HG02623 (cell line): ENCODE results near the gene ARSJ.
"Not testable (repeated sequence)": the region's sequence is repeated elsewhere in the genome, so short reads cannot be mapped to it uniquely, and the experiment has no call there.

Source experiments
- ATAC-seq: cut with Tn5 transposase; IDR thresholded peaks from one replicate; pipeline ENCODE4 v1.9.1; 2021; ENCODE audit warnings: moderate library complexity; ENCODE audit not compliant: unreplicated experiment

ARSJ gene

DNA sequence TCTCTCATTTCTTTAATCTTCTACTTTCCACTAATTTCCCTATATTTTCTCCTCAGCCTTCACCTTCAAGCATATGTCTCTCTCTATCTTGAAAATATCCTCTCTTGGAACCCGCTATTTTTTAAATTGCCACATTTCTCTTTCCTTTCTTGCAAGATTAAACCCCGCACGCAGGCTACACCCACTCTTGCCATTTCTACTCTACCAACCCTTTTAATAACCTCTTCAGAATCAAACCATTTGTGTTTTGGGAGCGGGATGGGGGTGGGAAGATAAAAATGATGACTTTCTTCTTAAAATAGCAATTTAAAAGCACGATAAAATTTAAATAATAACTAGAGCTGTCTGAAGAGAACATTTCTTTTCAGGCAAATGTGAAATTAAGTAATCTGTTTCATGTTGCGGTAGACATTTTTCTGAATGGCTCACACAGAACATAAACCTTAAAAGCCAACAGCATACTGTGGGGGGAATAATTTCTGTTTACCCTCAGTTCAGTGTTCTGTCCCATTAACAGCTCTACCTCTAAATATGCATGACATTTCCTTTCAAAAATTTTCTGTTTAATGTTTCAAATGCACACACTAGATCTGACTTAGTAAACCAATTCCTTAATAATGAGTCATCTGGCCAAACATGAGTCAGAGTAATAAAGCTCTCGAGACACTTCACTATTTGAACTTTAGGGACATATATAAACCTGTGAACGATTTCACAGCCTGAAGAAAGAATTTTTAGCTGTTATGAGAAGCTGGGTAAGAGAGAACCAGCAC is 20.5 kb downstream of the ARSJ start:
- no peak for ATAC-seq

DNA sequence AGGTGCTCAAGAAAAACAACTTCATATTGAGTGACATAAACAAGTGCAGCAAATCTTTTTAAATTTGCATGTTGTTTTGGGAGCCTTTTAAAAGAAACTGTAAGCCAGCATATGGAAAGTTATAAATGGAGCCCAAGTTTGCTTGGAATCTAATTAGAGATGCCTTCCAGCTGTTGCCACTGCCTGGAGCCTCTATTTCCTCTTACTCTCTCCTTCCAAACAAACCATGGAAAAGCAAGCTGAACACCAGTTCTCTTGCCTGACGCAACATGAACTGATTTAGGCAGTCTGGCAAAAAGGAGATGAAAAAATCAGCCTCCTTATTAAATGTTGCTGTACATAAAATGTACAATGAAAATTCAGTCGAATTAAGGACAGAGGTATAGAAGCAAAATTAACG is 21.5 kb downstream of the ARSJ start:
- no peak for ATAC-seq

DNA sequence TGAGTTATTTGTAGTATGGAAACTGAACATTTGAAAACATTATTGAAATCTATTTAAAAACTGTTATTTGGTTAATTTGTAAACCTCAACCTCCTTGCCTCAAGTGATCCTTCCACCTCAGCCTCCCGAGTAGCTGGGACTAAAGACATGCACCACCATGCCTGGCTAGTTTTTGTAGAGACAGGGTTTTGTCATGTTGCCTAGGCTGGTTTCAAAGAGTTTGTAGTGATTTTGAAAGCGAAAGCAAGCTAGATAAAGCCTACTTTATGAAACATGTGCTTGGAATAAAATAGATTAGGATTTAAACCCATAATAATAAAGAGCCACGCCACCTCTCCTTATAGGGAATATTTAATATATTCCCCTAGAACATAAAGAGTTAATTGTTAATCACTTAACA is 23.5 kb downstream of the ARSJ start:
- ATAC-seq = no peak

DNA sequence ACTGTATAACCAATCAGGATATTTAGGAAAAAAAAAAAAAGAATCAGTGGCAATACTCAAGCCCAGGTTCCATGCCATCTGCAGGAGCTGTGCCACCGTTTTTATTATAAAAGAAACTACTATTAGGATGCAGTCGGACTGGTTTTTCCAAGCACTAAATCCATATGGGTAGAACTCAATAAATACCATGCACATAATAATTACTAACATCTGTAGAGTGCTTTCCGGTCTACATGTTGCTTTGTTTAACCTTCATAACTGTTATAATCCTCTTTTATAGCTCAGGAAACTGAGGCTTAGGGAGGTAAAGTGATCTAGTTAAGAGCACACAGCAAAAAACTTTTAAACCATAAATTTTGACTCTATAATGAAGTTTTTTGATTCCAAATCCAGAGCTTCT is 24.0 kb downstream of the ARSJ start:
- ATAC-seq = no peak

DNA sequence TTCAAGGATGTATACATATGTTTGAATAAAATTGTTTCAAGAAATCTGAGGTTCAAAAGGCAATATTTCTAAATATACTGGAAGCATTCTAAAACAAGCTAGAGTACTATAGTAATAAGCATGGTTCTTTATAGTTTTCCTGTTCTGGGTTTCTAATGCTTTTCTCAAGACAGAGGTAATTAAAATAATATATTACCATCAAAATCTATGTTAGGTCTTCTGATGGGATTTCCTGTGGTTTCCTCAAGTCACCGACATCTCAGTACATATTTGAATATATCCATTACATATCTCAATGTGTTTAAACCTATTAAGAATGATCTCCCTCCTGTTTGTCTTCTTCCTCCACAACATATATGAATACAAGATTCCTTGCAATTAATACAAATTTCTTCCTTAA is 25.6 kb downstream of the ARSJ start:
- no peak for ATAC-seq

DNA sequence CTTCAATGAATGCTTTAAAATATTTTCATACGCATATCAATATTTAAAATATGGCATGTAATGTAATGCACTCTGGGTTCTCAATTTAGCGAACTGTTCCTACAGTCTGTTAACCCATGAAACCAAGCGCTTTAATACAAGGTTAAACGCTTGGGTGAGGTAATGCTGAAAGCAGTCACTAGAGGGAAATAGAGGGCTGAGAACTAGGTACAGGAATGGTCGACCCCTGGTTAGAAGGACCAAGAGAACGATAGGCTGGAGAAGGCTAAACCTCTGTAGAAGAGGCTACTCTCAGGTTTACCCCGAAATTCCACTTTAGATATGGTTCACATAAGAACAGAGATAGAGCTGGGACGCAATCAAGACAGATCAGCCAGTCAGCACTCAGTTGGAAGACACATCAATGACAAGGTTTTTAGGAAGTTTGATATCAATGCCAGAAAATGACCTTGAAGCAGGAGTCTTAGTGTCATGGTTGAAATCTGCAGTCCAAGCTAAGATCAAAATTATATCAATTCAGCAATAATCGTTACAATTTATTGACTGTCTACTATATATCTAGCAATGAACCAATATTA is 26.9 kb downstream of the ARSJ start:
- peak; percentile 96 for ATAC-seq

DNA sequence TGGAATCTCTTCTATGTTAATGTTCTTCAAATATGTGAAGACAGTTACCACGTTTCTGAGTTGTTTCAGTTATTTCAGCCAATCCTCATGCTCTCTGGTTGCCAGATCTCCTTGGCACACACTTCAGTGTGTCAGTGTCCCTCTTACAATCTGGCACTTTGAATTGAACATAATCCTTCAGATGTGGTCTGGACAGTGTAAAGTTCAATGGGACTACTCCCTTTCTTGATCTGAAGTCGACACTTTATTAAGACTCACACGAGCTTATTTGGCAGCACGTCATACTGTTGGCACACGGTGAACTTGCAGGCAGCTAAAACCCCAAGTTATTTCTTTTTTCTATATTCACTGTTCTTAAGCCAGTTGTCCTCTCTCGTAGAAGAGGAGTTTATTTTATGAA is 28.2 kb downstream of the ARSJ start:
- no peak for ATAC-seq

DNA sequence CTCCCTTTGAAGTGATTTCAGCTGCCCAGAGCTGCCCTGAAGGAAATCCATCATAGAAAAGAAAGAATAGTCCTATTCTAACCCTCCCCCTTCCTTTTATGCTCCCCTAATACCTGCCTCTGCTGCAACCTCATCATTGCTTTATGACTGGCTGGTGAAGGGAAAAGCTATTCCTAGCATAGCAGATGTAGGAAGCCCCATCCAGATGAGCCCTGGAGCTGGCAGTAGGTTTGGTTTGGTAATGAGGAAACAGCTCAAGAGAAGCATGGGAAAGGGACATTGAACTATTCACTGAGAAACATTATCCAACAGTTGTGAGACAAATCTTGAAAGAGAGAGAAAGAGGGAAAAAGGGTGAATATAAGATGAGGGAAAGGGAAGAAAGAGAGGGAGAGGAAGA is 29.2 kb downstream of the ARSJ start:
- ATAC-seq = no peak

DNA sequence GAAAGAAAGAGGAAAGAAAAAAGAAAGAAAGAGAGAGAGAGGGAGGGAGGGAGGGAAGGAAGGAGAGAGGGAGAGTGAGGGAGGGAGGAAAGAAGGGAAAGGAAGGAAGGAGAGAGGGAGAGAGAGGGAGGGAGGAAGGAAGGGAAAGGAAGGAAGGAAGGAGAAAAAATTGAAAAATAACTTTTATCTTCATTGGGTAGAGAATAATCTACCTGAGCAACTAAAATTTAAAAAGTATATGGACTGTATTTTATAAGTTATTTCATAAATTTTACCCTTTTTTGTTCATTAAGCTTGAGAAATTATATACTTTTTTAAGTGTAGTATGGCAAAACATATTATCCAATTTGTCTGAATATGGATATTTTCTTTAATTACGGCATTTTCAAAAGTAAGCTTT is 32.0 kb downstream of the ARSJ start:
- ATAC-seq = no peak

DNA sequence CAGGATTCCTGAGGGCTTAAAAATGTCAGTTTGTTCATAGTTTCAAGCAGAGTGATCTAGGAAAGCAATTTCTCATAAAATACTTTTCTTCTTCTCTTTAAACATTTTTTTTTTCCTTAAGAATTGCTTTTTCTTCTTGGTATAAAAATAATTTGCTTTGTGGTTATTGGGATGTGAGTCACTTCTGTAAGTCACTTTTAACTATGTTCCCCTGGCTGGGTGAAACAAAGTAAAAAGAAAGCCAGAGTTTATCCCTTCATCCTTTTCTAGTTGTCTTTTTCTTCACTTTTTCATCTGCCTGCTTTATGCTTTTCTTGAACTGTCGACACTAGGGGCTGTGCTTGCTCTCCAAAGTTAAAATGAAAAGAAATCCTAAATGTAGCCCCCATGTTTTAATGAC is 33.5 kb downstream of the ARSJ start:
- no peak for ATAC-seq

DNA sequence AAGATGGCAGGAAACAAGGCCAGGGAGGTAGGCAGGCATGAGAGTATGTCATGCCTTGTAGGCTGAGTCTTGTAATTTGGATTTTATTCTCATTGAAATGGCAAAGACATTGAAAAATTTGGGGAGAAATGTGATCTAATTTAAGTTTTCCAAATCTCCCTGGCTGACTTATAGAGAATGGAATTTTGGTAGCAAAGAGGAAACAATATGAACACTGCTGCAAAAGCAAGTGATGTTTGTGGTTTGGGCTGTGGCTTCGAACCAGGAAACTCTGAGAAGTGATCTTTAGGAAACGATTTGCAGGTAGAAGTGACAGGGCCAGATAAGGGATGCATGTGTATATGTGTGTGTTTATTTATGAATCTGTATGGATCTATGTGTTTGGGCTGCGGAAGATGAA is 35.6 kb downstream of the ARSJ start:
- no peak for ATAC-seq

DNA sequence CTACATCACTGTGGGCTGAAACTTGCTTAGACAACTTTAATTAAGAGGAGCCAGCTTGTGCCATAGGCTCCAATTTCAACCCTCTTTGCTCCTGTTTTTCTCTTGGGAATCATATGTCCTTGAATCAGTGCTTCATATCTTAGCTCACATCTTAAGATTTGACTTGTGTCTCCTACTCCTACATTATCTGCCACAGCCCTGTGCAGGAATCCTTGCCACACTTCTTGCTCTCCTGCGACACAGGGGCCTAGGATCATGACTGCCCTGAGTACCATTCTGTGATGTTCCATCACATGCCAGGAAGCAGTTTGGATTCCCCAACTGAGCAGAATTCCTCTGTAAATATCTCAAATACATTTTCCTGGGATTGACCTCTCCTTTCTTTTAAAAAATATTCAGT is 36.4 kb downstream of the ARSJ start:
- no peak for ATAC-seq

DNA sequence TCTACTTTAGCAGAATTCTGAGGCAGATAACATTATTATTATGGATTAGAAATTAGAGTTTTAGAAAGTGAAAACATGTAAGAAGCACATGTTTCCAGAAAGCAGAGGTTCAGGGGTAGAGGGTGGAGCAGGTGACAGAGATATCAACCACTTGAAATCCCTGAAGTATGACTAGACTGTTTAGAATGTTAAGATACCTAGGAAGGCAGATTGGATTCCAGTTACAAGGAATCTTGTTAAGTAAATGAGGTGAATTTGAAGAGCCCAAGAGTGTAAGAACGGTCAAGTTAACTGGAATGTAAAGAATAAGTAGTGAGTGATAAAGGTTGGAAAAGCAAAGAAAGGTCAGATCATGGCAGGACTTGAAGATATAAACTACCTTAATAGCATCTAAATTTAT is 37.6 kb downstream of the ARSJ start:
- ATAC-seq = no peak

DNA sequence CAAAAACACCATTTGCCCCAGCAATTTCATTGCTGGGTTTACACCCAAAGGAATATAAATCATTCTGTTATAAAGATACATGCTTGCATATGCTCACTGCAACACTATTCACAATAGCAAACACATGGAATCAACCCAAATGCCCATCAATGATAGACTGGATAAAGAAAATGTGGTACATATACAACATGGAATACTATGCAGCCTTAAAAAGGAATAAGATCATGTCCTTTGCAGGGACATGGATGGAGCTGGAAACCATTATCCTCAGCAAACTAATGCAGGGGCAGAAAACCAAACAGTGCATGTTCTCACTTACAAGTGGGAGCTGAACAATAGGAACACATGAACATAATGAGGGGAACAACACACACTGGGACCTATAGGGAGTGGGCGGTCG is 39.3 kb downstream of the ARSJ start:
- not testable (repeated sequence) for ATAC-seq

DNA sequence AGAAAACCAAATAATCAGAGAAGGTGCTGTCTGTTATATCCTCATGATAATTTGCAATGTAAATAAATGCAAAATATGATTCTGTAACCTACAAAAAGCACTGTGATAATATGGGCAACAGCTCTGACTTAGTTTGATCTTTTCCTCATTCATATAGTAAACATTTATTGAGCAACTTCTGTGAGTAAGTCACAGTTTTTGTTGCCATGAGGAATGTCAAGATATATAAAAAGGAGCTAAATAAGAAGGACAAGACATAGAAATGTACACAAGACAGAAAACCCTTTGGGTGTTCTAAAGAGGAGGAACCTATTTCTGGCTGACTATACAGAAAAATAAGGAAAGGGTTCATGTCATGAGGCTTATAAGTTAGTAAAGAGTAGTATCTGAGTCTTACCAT is 44.3 kb downstream of the ARSJ start:
- no peak for ATAC-seq

DNA sequence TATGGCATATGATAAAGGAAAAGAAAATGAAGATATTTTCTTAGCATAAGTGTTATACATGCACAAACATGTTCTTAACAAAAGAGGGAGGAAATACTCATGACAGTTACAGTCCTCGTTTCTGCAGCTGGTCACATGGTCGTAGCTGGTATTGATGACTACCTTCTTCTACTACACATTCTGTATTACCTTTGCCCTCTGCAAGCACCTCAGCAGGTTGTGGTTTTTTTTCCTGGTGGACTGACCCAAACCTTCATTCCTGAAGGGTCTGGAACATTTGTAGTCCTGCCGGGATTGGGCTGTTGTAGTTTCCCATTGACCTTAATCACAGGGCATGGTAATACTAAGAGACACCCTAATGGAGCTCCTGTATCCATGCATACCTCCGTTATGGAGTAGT is 54.7 kb downstream of the ARSJ start:
- not testable (repeated sequence) for ATAC-seq

DNA sequence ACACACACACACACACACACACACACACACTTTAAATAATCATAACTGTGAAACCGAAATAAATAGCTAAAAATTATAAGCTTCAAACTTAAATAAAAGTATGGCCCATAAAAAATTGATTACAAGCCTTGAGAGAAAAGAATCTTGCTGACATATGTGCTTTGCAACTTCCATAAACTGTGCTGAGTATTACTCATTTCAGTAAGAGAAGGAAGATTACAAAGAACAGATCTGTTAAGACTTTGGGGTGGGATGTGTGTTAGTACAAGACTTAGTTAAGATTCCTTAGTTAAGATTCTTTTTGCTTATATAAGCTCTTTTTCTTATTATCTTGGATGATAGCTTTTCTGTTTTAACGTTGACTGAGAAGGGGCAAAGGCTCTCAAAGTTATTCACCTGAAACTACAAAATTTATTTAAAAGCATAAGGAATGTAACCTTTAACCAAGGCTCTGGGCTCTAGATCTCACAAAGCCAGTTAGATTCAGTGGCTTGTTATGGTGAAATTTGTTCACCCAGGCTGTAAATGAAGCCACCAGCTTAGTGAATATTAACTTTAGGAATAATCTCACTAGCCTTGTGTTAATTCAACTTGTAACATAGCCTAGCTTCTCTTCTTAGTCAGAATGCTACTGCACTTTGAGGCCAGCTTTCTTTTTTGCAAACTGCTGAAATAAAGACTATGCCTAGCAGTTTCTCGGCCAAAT is 58.2 kb downstream of the ARSJ start:
- no peak for ATAC-seq

DNA sequence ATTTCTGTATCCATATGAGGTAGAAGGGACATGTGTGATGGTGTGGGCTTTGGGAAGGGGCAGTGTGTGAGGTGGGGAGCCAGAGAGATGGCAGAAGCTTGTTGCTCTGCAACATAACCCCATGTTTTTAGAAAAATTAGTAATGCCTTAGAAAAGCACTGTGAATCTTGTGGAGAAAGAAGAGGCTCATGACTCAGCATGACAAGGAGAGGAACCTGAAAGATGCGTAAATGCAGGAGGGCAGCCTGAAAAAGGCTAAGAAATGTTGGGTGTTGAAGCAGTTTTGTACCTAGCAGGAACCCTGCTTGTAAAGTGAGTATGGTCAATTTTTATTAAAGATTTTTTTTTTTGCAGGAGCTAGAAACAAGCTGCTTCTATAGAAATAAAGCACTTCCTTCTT is 59.8 kb downstream of the ARSJ start:
- no peak for ATAC-seq

DNA sequence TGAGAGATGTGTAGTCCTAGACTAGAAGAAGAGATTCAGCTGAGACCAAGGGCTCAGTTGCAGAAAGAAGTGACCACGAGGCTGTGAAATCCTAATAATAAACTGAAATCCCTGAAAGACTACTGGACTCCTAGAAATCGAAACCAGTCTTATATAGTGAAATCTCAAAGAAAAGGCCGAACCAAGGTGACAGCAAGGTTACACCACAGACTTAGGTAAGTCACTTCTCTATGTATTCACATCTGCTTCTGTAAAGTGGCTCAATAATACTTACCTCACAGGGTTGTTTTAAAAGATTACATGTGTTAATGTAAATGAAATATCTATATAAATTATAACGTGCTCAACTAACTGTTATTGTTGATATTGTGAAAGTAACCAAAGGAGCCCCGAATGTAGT is 60.3 kb downstream of the ARSJ start:
- ATAC-seq = no peak

DNA sequence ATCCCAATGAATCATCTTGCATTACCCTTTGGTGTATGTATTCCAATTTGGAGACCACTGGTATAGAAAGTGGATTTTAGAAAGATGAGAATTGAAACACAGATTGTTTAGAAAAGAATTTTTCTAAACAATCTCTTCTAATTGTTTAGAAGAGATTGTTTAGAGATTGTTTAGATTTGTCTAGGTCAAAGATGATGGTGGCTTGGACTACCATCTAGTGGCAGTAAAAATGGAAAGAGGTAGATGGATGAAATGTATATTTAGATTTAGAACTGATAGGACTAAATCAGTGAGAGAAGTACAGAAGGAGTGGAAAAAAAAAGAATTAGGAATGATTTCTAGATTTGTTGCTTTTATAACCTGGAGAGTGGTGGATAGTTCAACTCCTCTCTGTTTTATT is 70.6 kb downstream of the ARSJ start:
- ATAC-seq = no peak

DNA sequence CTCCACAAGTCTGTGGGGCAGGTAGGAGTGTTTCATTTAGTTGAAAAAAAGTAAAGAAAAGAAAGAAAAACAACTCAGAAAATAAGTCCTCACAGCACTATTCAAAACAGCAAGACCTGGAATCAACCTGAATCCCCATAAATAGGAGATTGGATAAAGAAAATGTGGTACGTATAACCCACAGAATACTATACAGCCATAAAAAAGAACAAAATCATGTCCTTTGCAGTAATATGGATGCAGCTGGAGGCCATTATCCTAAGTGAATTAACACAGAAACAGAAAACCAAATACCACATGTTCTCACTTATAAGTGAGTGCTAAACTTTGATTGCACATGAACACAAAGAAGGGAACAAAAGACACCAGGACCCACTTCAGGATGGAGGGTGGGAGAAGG is 71.9 kb downstream of the ARSJ start:
- no peak for ATAC-seq

DNA sequence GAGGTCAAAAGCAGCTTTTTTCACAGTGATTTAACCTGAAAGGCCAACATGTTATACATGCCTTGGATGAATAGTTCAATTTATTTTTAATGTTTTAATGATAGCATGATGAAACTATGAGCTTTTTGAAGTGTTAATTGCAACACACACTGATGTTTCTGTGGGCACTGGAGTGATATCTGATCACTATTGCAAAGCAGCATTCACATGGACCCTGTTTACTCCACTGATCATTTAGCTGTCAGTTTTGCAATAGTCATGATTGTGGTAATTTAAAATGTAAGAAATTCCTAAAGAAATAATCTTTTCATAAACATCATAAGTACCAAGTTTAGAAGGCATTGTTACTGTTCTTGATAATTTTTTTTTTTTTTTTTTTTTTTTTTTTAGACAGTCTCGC is 74.1 kb downstream of the ARSJ start:
- no peak for ATAC-seq
